ENCODE data around the gene PALS1. TPM values are rescaled to one million over a fixed set of nuclear protein-coding genes. Genes with fewer than 3 reads are reported as not detected.
A peak's percentile ranks its signal among the peaks of the same experiment; 100 is the strongest.

The PALS1 gene
- total RNA-seq, 6 experiments from 2014 or later, result 9.7 to 15.7 (median 14.7) TPM

DNA sequence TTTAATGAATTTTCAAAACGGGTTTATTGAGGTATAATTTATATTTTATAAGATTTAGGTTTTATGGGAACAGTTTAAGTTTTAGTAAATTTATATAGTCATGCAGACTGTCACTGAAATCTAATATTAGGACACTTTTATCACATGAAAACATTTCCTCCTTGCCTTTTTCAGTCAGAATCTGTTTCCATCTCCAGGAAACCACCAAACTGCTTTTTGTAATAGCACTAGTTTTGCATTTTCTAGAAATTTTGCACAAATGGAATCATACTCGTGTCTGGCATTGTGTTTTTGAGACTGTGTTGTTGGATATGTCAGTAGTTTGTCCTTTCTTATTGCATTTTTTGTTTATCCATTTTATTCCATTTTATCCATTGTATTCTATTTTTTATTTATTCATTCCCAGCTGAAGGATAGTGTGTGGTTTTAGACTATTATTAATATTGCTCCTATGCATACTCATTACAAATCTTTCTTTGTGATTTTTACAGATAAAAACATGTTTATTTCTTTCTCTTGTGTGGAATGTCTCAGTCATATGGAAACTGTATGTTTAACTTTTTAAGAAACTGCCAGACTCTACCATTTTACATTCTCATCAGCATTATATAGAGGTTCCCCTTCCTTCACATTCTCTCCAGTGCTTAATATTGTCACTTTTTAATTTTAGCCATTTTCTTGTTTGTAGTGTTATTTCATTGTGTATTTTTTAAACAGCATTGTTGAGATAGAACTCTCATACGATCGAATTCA is 26.5 kb downstream of the PALS1 start:
- 63% methylated on average over 4 of the region's 4 CpGs for WGBS (ENCODE audit: insufficient coverage, low coverage, low lambda C conversion rate, missing lambda C conversion rate)
- Histone ChIP-seq H3K27ac (peak overlapping the region in 1 of 3 donors; percentile 24), H3K36me3 (no peaks in the 10 kb centered on the region), H3K27me3 (no peaks in the 10 kb centered on the region), H3K4me1 (peaks cover 0 to 26% (median 7%) of the 10 kb centered on the region in 4 donors), H3K9me3 (no peaks in the 10 kb centered on the region), H3K4me3 (no peak overlapping the region)
- intact Hi-C loops (cut with DNase I), result no loop called here
- ATAC-seq, result no peak
- TF ChIP-seq POLR2A (IDR thresholded peaks at IDR 0.05), result no peak
- TF ChIP-seq, protein P1, sequence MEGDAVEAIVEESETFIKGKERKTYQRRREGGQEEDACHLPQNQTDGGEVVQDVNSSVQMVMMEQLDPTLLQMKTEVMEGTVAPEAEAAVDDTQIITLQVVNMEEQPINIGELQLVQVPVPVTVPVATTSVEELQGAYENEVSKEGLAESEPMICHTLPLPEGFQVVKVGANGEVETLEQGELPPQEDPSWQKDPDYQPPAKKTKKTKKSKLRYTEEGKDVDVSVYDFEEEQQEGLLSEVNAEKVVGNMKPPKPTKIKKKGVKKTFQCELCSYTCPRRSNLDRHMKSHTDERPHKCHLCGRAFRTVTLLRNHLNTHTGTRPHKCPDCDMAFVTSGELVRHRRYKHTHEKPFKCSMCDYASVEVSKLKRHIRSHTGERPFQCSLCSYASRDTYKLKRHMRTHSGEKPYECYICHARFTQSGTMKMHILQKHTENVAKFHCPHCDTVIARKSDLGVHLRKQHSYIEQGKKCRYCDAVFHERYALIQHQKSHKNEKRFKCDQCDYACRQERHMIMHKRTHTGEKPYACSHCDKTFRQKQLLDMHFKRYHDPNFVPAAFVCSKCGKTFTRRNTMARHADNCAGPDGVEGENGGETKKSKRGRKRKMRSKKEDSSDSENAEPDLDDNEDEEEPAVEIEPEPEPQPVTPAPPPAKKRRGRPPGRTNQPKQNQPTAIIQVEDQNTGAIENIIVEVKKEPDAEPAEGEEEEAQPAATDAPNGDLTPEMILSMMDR (IDR thresholded peaks at IDR 0.05), result no peak
- DNase-seq, result no peak

- Histone ChIP-seq H3K4me3 (no peak overlapping the region), H3K4me1 (peaks cover 0 to 26% (median 7%) of the 10 kb centered on the region in 4 donors), H3K27ac (peak overlapping the region in 1 of 3 donors; percentile 24), H3K27me3 (no peaks in the 10 kb centered on the region), H3K36me3 (no peaks in the 10 kb centered on the region), H3K9me3 (no peaks in the 10 kb centered on the region)
- intact Hi-C loops (cut with DNase I), result no loop called here
- DNase-seq (no peak), ATAC-seq (peak in 1 of 4 donors; percentile 26)
- no peak for TF ChIP-seq POLR2A (IDR thresholded peaks at IDR 0.05)
- TF ChIP-seq, protein P1 (IDR thresholded peaks at IDR 0.05), result no peak
- WGBS (ENCODE audit: insufficient coverage, low coverage, low lambda C conversion rate, missing lambda C conversion rate), result 44% methylated on average over 10 of the region's 11 CpGs
Observed at GRCh38 chr14:67268426-67269150, 27.4 kb downstream of the PALS1 start.

- no peak overlapping the region for H3K4me3 ChIP-seq
- H3K36me3 ChIP-seq, result no peaks in the 10 kb centered on the region
- intact Hi-C loops (cut with DNase I), result no loop called here
- DNase-seq (no peak), ATAC-seq (peak; percentile 47 to 79 (median 65))
- H3K27ac ChIP-seq, result peak overlapping the region in 1 of 3 donors; percentile 6
- H3K27me3 ChIP-seq, result no peaks in the 10 kb centered on the region
- no peaks in the 10 kb centered on the region for H3K9me3 ChIP-seq
- WGBS (ENCODE audit: insufficient coverage, low coverage, low lambda C conversion rate, missing lambda C conversion rate), result 56% methylated on average over 4 of the region's 4 CpGs
- peaks cover 0 to 26% (median 7%) of the 10 kb centered on the region in 4 donors for H3K4me1 ChIP-seq
- no peak for TF ChIP-seq POLR2A (IDR thresholded peaks at IDR 0.05)
- TF ChIP-seq, protein P1 (IDR thresholded peaks at IDR 0.05), result no peak
Observed at GRCh38 chr14:67269298-67270060, 28.2 kb downstream of the PALS1 start.

GRCh38 chr14:67270145-67270753 is 29.0 kb downstream of the PALS1 start:
- intact Hi-C loops (cut with DNase I), result no loop called here
- H3K9me3 ChIP-seq, result no peaks in the 10 kb centered on the region
- H3K27ac ChIP-seq, result peak overlapping the region in 1 of 3 donors; percentile 6
- 61% methylated on average over 3 of the region's 3 CpGs for WGBS (ENCODE audit: insufficient coverage, low coverage, low lambda C conversion rate, missing lambda C conversion rate)
- DNase-seq (no peak), ATAC-seq (peak in 1 of 4 donors; percentile 52)
- TF ChIP-seq POLR2A (IDR thresholded peaks at IDR 0.05), result no peak
- TF ChIP-seq, protein P1 (IDR thresholded peaks at IDR 0.05), result no peak
- H3K4me3 ChIP-seq, result no peak overlapping the region
- H3K36me3 ChIP-seq, result no peaks in the 10 kb centered on the region
- H3K27me3 ChIP-seq, result no peaks in the 10 kb centered on the region
- H3K4me1 ChIP-seq, result peaks cover 0 to 26% (median 7%) of the 10 kb centered on the region in 4 donors

All from right lobe of liver (tissue), 6 donors.